HepG2 (cell line): ENCODE data around the gene OR52A1. TPM values are rescaled to one million over a fixed set of nuclear protein-coding genes. Genes with fewer than 3 reads are reported as not detected.

ENCODE experiments used
- ATAC-seq: fragments of 200-7000 bp; cut with Tn5 transposase; 3 replicates; pipeline ENCODE4 v1.9.1; 2020; ENCODE audit warnings: mild to moderate bottlenecking, moderate library complexity
- BruUV-seq: library from RNA; stranded (reverse); fragments of 400-500 nt; replicated peaks from 2 replicates; lab custom pipeline; 2021; lab: Mats Ljungman, UMichigan
- CTCF ChIA-PET: fragments of 300-600 bp; formaldehyde crosslinking; extraction: SDS; loops from one replicate; lab custom pipeline; 2021; ENCODE audit warnings: low total read pairs, inconsistent platforms, low intra/inter-chr PET ratio; lab: Yijun Ruan, JAX
- POLR2A ChIA-PET: fragments of 350-600 bp; sonication (Branson Sonifier 250); formaldehyde crosslinking; loops from one replicate; lab custom pipeline; 2020; ENCODE audit warnings: antibody characterized with exemption, inconsistent platforms; lab: Yijun Ruan, JAX
- DNase-seq: peaks from one replicate; pipeline ENCODE4 v3.0.0-alpha.2; 2015; ENCODE audit warnings: low spot score
- FAIRE-seq: peaks from 3 replicates; lab custom pipeline; 2011; peaks lifted over from hg19 to GRCh38; lab: Jason Lieb, UNC
- H2AFZ ChIP-seq: one replicate; pipeline ENCODE4 v1.6.1; 2011; ENCODE audit warnings: low read length, inconsistent platforms
- H3K27ac ChIP-seq: fragments of 300-600 bp; 3 replicates; pipeline ENCODE4 v1.8.0; 2011; ENCODE audit warnings: mixed run types, mild to moderate bottlenecking, mixed read lengths, low read length, inconsistent platforms; ENCODE audit not compliant: insufficient read depth; ENCODE audit errors: extremely low read length
- H3K27me3 ChIP-seq, 2 experiments: fragments of 200-600 bp in 1 of 2; 2 replicates in 1 of 2; 3 replicates in 1 of 2; pipeline versions ENCODE4 v1.6.0 to v1.8.0; 2011; ENCODE audit warnings: low read length in 2 of 2, mild to moderate bottlenecking in 2 of 2, moderate library complexity in 2 of 2, inconsistent platforms in 1 of 2; ENCODE audit not compliant: insufficient read depth in 2 of 2, control insufficient read depth in 1 of 2
- H3K36me3 ChIP-seq, 2 experiments: fragments of 200-600 bp in 1 of 2; replicated peaks in 1 of 2; 2 replicates in 1 of 2; 3 replicates in 1 of 2; pipeline versions ENCODE4 v1.5.1 to v1.8.0; 2011; ENCODE audit warnings: low read length in 2 of 2, inconsistent platforms in 1 of 2; ENCODE audit not compliant: insufficient read depth in 2 of 2, control insufficient read depth in 1 of 2
- H3K4me1 ChIP-seq: 2 replicates; pipeline ENCODE4 v1.5.1; 2012; ENCODE audit warnings: low read length, inconsistent platforms; ENCODE audit not compliant: insufficient read depth
- H3K4me2 ChIP-seq: 2 replicates; pipeline ENCODE4 v1.6.0; 2011; ENCODE audit warnings: low read depth, low read length, inconsistent platforms
- H3K4me3 ChIP-seq, 3 experiments: fragments of 200-600 bp in 1 of 3; sonication (generic), shearing (Covaris generic) in 1 of 3; replicated peaks in 1 of 3; 2 replicates each; pipeline ENCODE4 v1.5.1; 2011 to 2016; ENCODE audit warnings: low read length in 3 of 3, inconsistent platforms in 2 of 3, low read depth in 2 of 3, mild to moderate bottlenecking in 2 of 3, control low read depth in 1 of 3, mixed read lengths in 1 of 3; ENCODE audit not compliant: insufficient read depth in 1 of 3
- H3K79me2 ChIP-seq: one replicate; pipeline ENCODE4 v1.6.1; 2011; ENCODE audit warnings: low read length, inconsistent platforms; ENCODE audit not compliant: insufficient read depth
- H3K9ac ChIP-seq: 2 replicates; pipeline ENCODE4 v1.6.0; 2011; ENCODE audit warnings: mild to moderate bottlenecking, low read depth, low read length, inconsistent platforms; ENCODE audit not compliant: insufficient read depth
- H3K9me3 ChIP-seq: 2 replicates; pipeline ENCODE4 v1.5.1; 2012; ENCODE audit warnings: mild to moderate bottlenecking, low read length
- H4K20me1 ChIP-seq: 2 replicates; pipeline ENCODE4 v1.6.0; 2011; ENCODE audit warnings: inconsistent platforms, mild to moderate bottlenecking, low read length, moderate library complexity; ENCODE audit not compliant: insufficient read depth
- FOSL1 ChIP-seq: sonication (generic); formaldehyde crosslinking; IDR thresholded peaks from 2 replicates; pipeline ENCODE4 v1.9.0; 2021; ENCODE audit warnings: missing genetic modification reagents, borderline replicate concordance
- FOXM1 ChIP-seq: sonication (generic); formaldehyde crosslinking; IDR thresholded peaks from 2 replicates; pipeline ENCODE4 v1.5.0; 2020; ENCODE audit warnings: missing genetic modification reagents
- GPN1 ChIP-seq: sonication (generic); formaldehyde crosslinking; IDR thresholded peaks from 2 replicates; pipeline ENCODE4 v1.5.1; 2020; ENCODE audit warnings: missing genetic modification reagents, borderline replicate concordance
- GTF2F1 ChIP-seq: fragments of 150-350 bp; IDR thresholded peaks from 2 replicates; pipeline ENCODE4 v1.6.1; 2014; ENCODE audit warnings: low read length
- GZF1 ChIP-seq: sonication (generic); formaldehyde crosslinking; IDR thresholded peaks from 2 replicates; pipeline ENCODE4 v1.5.1; 2020; ENCODE audit warnings: mild to moderate bottlenecking, missing genetic modification reagents
- HNF4G ChIP-seq, 2 experiments: sonication (generic) in 1 of 2; formaldehyde crosslinking in 1 of 2; IDR thresholded peaks; 2 replicates each; pipeline versions ENCODE4 v1.4.0 to v1.6.1; 2011 to 2020; ENCODE audit warnings: borderline replicate concordance in 2 of 2, low read depth in 2 of 2, mild to moderate bottlenecking in 2 of 2, low read length in 1 of 2, missing genetic modification reagents in 1 of 2, moderate library complexity in 1 of 2
- NFYC ChIP-seq: IDR thresholded peaks from 2 replicates; pipeline ENCODE4 v1.6.1; 2016; ENCODE audit warnings: missing genetic modification reagents, missing compliant biosample characterization
- PRPF4 ChIP-seq: fragments of 200-400 bp; formaldehyde crosslinking; IDR thresholded peaks from 2 replicates; pipeline ENCODE4 v1.6.1; 2016; ENCODE audit warnings: low read length, low read depth; ENCODE audit not compliant: poor library complexity, severe bottlenecking
- SYNCRIP ChIP-seq: fragments of 200-400 bp; formaldehyde crosslinking; IDR thresholded peaks from 2 replicates; pipeline ENCODE4 v1.6.1; 2018; ENCODE audit warnings: mild to moderate bottlenecking, low read depth, low read length; ENCODE audit not compliant: insufficient read depth
- TGIF2 ChIP-seq: IDR thresholded peaks from 2 replicates; pipeline ENCODE4 v1.6.1; 2016; ENCODE audit warnings: control low read depth, missing compliant biosample characterization
- ZFP62 ChIP-seq: sonication (generic); formaldehyde crosslinking; IDR thresholded peaks from 2 replicates; pipeline ENCODE4 v1.4.0; 2020; ENCODE audit warnings: missing genetic modification reagents
- ZFP90 ChIP-seq: sonication (generic); formaldehyde crosslinking; IDR thresholded peaks from 2 replicates; pipeline ENCODE4 v1.8.0; 2022; ENCODE audit warnings: missing genetic modification reagents, mild to moderate bottlenecking, inconsistent platforms, borderline replicate concordance
- ZKSCAN5 ChIP-seq: sonication (generic); formaldehyde crosslinking; IDR thresholded peaks from 2 replicates; pipeline ENCODE4 v1.5.1; 2020; ENCODE audit warnings: mild to moderate bottlenecking, missing genetic modification reagents
- ZNF292 ChIP-seq: sonication (generic); formaldehyde crosslinking; IDR thresholded peaks from 2 replicates; pipeline ENCODE4 v1.8.1; 2022; ENCODE audit warnings: mild to moderate bottlenecking, low read depth, missing genetic modification reagents, borderline replicate concordance
- ZNF343 ChIP-seq: sonication (generic); formaldehyde crosslinking; IDR thresholded peaks from 2 replicates; pipeline ENCODE4 v1.4.0; 2020; ENCODE audit warnings: mild to moderate bottlenecking, missing genetic modification reagents
- WGBS: methylation state at CpG from one replicate; pipeline ENCODE4 v1.1.6; 2017; ENCODE audit warnings: low lambda C conversion rate; 5-methylcytosine and 5-hydroxymethylcytosine counted together
- in situ Hi-C: cut with HindIII; loops from 2 replicates; pipeline ENCODE4 v1.10.0; 2017; ENCODE audit warnings: low pct_unique_long_range_greater_than_20kb; ENCODE audit not compliant: extremely low pct_ligation_motif_present
- intact Hi-C: fragments of 100-400 bp; cut with micrococcal nuclease; formaldehyde crosslinking; loops from one replicate; pipeline ENCODE4 v1.10.0; 2022; ENCODE audit not compliant: unreplicated experiment
- polyA plus RNA-seq, 8 experiments: library from polyadenylated mRNA; depleted of rRNA in 3 of 8; stranded (reverse) in 7 of 8; unstranded in 1 of 8; fragments of >200 nt; fragmentation: Illumina TruSeq in 4 of 8; extraction: Trizol in 4 of 8; gene quantifications; 2 replicates each; pipeline versions ENCODE4 v1.2.1 to v1.2.3, GENCODE V29; 2011 to 2016; ENCODE audit warnings: low read depth in 4 of 8, missing spikeins in 1 of 8, mixed read lengths in 1 of 8; ENCODE audit not compliant: insufficient read depth in 1 of 8
- total RNA-seq, 5 experiments: library from RNA; depleted of rRNA; stranded (reverse); fragments of >200 nt; fragmentation: Illumina TruSeq; extraction: Trizol; gene quantifications; 2 replicates each; pipeline ENCODE4 v1.2.3, GENCODE V29; 2016; ENCODE audit warnings: low read depth in 1 of 5
- TF ChIP-seq, protein P1 (sequence below): sonication (generic); formaldehyde crosslinking; IDR thresholded peaks from 2 replicates; pipeline ENCODE4 v1.8.0; 2022; ENCODE audit warnings: missing genetic modification reagents, low read depth, mild to moderate bottlenecking, borderline replicate concordance
- TF ChIP-seq, protein P2 (sequence below): sonication (generic); formaldehyde crosslinking; IDR thresholded peaks from 2 replicates; pipeline ENCODE4 v1.5.0; 2020; ENCODE audit warnings: missing genetic modification reagents, mild to moderate bottlenecking, borderline replicate concordance
- TF ChIP-seq, protein P3 (sequence below): sonication (generic); formaldehyde crosslinking; IDR thresholded peaks from 2 replicates; pipeline ENCODE4 v1.4.0; 2020; ENCODE audit warnings: missing genetic modification reagents
- TF ChIP-seq, protein P4 (sequence below): sonication (generic); formaldehyde crosslinking; IDR thresholded peaks from 2 replicates; pipeline ENCODE4 v1.5.0; 2020; ENCODE audit warnings: missing genetic modification reagents

OR52A1 gene
- total and polyA plus RNA-seq, 2 of the 13 experiments (the other 11 are each of a cell fraction or from before 2014, with no cell fraction given), result not detected

DNA sequence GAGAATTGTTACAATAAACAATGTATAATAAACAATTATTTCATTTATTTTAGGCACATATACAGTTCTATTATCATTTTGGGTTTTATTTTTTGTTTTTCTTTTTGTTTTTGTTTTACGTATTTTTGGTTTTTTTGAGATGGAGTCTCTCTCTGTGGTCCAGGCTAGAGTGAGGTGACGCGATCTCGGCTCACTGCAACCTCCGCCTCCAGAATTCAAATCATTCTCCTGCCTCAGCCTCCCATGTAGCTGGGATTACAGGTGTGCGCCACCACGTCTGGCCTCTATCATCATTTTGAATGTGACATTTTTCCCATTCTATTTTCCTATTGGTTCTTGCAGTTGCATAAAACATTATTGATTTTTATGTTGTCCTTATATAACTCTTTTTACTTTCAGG, 20.4 kb upstream of the OR52A1 start (continued):
- TF ChIP-seq, protein P1, sequence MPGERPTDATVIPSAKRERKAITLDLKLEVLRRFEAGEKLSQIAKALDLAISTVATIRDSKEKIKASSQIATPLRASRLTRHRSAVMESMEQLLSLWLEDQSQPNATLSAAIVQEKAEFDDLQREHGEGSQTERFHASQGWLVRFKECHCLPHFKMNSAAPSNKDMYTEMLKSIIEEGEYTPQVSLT, result no peak
- TF ChIP-seq GZF1 (CRISPR knock-in tag), result no peak
- TF ChIP-seq, all 625 proteins: peak for 0

DNA sequence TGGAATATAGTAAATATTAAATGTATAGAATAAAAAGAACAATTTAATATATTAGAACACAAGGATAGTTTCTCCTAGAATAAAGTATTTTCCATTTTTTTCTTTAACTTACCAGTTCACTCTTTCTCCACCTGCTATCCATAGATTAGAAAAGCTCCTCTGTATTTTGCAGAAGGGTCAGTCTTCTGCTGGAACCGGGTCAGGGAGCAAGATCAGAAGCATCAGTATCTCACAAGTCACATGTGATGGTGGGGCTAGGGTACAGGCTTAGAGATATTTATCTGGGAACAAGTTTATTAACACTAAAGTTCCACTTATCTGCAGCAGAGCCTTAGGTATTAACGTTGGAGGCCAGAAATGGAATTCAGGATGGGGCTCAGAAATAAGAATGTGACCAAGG, 17.3 kb upstream of the OR52A1 start:
- ChIA-PET CTCF (no interaction called here), POLR2A (no interaction called here)
- Histone ChIP-seq H3K27me3 (peaks cover 0 to 7% of the 10 kb centered on the region in 2 experiments; a peak in 3 of 5 replicates), H3K79me2 (no peaks in the 10 kb centered on the region), H4K20me1 (no peaks in the 10 kb centered on the region), H3K9me3 (no peaks in the 10 kb centered on the region), H3K4me1 (no peaks in the 10 kb centered on the region), H3K4me3 (no peak overlapping the region), H2AFZ (no peak overlapping the region), H3K27ac (no peak overlapping the region), H3K4me2 (no peak overlapping the region), H3K9ac (no peak overlapping the region), H3K36me3 (no peaks in the 10 kb centered on the region)
- in situ Hi-C loops, result no loop called here
- BruUV-seq, result no TSS peak
- ATAC-seq (no peak), DNase-seq (no peak), FAIRE-seq (no peak)
- 0% methylated on average over 2 of the region's 2 CpGs for WGBS
- intact Hi-C loops, result no loop called here
- TF ChIP-seq GPN1 (CRISPR knock-in tag), result no peak
- TF ChIP-seq NFYC, result no peak
- no peak for TF ChIP-seq SYNCRIP
- TF ChIP-seq FOXM1 (CRISPR knock-in tag), result no peak
- TF ChIP-seq, protein P2, sequence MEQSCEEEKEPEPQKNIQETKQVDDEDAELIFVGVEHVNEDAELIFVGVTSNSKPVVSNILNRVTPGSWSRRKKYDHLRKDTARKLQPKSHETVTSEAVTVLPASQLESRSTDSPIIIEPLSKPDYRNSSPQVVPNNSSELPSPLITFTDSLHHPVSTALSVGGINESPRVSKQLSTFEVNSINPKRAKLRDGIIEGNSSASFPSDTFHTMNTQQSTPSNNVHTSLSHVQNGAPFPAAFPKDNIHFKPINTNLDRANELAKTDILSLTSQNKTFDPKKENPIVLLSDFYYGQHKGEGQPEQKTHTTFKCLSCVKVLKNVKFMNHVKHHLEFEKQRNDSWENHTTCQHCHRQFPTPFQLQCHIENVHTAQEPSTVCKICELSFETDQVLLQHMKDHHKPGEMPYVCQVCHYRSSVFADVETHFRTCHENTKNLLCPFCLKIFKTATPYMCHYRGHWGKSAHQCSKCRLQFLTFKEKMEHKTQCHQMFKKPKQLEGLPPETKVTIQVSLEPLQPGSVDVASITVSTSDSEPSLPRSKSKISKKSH (CRISPR knock-in tag), result no peak
- no peak for TF ChIP-seq ZFP90 (CRISPR knock-in tag)
- TF ChIP-seq FOSL1, result no peak
- TF ChIP-seq, protein P3, sequence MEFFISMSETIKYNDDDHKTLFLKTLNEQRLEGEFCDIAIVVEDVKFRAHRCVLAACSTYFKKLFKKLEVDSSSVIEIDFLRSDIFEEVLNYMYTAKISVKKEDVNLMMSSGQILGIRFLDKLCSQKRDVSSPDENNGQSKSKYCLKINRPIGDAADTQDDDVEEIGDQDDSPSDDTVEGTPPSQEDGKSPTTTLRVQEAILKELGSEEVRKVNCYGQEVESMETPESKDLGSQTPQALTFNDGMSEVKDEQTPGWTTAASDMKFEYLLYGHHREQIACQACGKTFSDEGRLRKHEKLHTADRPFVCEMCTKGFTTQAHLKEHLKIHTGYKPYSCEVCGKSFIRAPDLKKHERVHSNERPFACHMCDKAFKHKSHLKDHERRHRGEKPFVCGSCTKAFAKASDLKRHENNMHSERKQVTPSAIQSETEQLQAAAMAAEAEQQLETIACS (CRISPR knock-in tag), result no peak
- no peak for TF ChIP-seq TGIF2 (CRISPR knock-in tag)
- no peak for TF ChIP-seq PRPF4
- no peak for TF ChIP-seq ZNF343 (CRISPR knock-in tag)
- TF ChIP-seq ZFP62 (CRISPR knock-in tag), result no peak
- TF ChIP-seq ZNF292 (CRISPR knock-in tag), result no peak
- TF ChIP-seq GTF2F1, result no peak
- no peak for TF ChIP-seq ZKSCAN5 (CRISPR knock-in tag)
- no peak for TF ChIP-seq HNF4G (IDR thresholded peaks at IDR 0.05; ENCODE audit: borderline replicate concordance, low read depth, low read length)
- TF ChIP-seq HNF4G (CRISPR knock-in tag; IDR thresholded peaks at IDR 0.05; ENCODE audit: borderline replicate concordance, low read depth), result no peak
- TF ChIP-seq, protein P4, sequence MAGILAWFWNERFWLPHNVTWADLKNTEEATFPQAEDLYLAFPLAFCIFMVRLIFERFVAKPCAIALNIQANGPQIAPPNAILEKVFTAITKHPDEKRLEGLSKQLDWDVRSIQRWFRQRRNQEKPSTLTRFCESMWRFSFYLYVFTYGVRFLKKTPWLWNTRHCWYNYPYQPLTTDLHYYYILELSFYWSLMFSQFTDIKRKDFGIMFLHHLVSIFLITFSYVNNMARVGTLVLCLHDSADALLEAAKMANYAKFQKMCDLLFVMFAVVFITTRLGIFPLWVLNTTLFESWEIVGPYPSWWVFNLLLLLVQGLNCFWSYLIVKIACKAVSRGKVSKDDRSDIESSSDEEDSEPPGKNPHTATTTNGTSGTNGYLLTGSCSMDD, result no peak
